IMR-90 (cell line): ENCODE data around the gene CELSR2. TPM values are rescaled to one million over a fixed set of nuclear protein-coding genes. Genes with fewer than 3 reads are reported as not detected.

ENCODE experiments used
- ATAC-seq: fragments of 200-7000 bp; cut with Tn5 transposase; 2 replicates; pipeline ENCODE4 v1.9.1; 2020; ENCODE audit warnings: low read depth, mild to moderate bottlenecking, moderate library complexity
- BruUV-seq: library from RNA; stranded (reverse); fragments of 400-500 nt; replicated peaks from 2 replicates; lab custom pipeline; 2021; lab: Mats Ljungman, UMichigan
- CTCF ChIA-PET: fragments of 300-600 bp; formaldehyde crosslinking; extraction: SDS; loops from one replicate; lab custom pipeline; 2021; ENCODE audit warnings: antibody characterized with exemption; lab: Yijun Ruan, JAX
- POLR2A ChIA-PET: fragments of 300-600 bp; sonication (Branson Sonifier 250); formaldehyde crosslinking; loops from one replicate; lab custom pipeline; 2022; ENCODE audit warnings: antibody characterized with exemption; ENCODE audit not compliant: unreplicated experiment; lab: Charles Lee
- DNase-seq: peaks from one replicate; pipeline ENCODE4 v3.0.0; 2013
- H2AFZ ChIP-seq: replicated peaks from 2 replicates; pipeline ENCODE3; 2013; ENCODE audit warnings: low read length, mild to moderate bottlenecking; ENCODE audit not compliant: poor library complexity
- H2AK5ac ChIP-seq: 2 replicates; pipeline ENCODE4 v1.6.1; 2013; ENCODE audit warnings: low read depth, low read length, inconsistent platforms
- H2AK9ac ChIP-seq: replicated peaks from 2 replicates; pipeline ENCODE3; 2013; ENCODE audit warnings: mild to moderate bottlenecking, low read depth, low read length, moderate library complexity; ENCODE audit not compliant: poor library complexity
- H2BK120ac ChIP-seq: 2 replicates; pipeline ENCODE4 v1.6.1; 2013; ENCODE audit warnings: low read depth, low read length, inconsistent platforms
- H2BK15ac ChIP-seq: 3 replicates; pipeline ENCODE4 v1.6.1; 2013; ENCODE audit warnings: low read depth, low read length, inconsistent platforms
- H2BK20ac ChIP-seq: 2 replicates; pipeline ENCODE4 v1.6.1; 2013; ENCODE audit warnings: low read depth, mild to moderate bottlenecking, inconsistent platforms, low read length, moderate library complexity
- H2BK5ac ChIP-seq: 2 replicates; pipeline ENCODE4 v1.6.1; 2013; ENCODE audit warnings: mild to moderate bottlenecking, low read depth, low read length, inconsistent platforms; ENCODE audit not compliant: poor library complexity, severe bottlenecking
- H3K14ac ChIP-seq: replicated peaks from 2 replicates; pipeline ENCODE4 v1.6.1; 2013; ENCODE audit warnings: low read depth, low read length, inconsistent platforms
- H3K18ac ChIP-seq: 2 replicates; pipeline ENCODE4 v1.6.1; 2013; ENCODE audit warnings: low read depth, low read length, control low read depth
- H3K23ac ChIP-seq: 2 replicates; pipeline ENCODE4 v1.6.1; 2013; ENCODE audit warnings: low read depth, low read length, inconsistent platforms
- H3K27ac ChIP-seq: 2 replicates; pipeline ENCODE4 v1.5.1; 2013; ENCODE audit warnings: mild to moderate bottlenecking, control low read depth, low read length; ENCODE audit not compliant: insufficient read depth
- H3K27me3 ChIP-seq: 2 replicates; pipeline ENCODE4 v1.6.1; 2013; ENCODE audit warnings: low read length; ENCODE audit not compliant: control insufficient read depth, insufficient read depth
- H3K36me3 ChIP-seq: 2 replicates; pipeline ENCODE4 v1.6.1; 2013; ENCODE audit warnings: low read length, mixed read lengths; ENCODE audit not compliant: control insufficient read depth, insufficient read depth
- H3K4ac ChIP-seq: 2 replicates; pipeline ENCODE4 v1.6.1; 2013; ENCODE audit warnings: low read depth, low read length, inconsistent platforms
- H3K4me1 ChIP-seq: 2 replicates; pipeline ENCODE4 v1.6.1; 2013; ENCODE audit warnings: low read length, mixed read lengths; ENCODE audit not compliant: control insufficient read depth, insufficient read depth
- H3K4me2 ChIP-seq: 2 replicates; pipeline ENCODE4 v1.6.1; 2013; ENCODE audit warnings: low read depth, mild to moderate bottlenecking, control low read depth, low read length, moderate library complexity
- H3K4me3 ChIP-seq: 2 replicates; pipeline ENCODE4 v1.5.1; 2013; ENCODE audit warnings: low read depth, mild to moderate bottlenecking, control low read depth, low read length, moderate library complexity; ENCODE audit not compliant: insufficient read depth
- H3K56ac ChIP-seq: 2 replicates; pipeline ENCODE4 v1.6.1; 2013; ENCODE audit warnings: low read length, inconsistent platforms; ENCODE audit not compliant: insufficient read depth; ENCODE audit errors: extremely low read depth
- H3K79me1 ChIP-seq, 2 experiments: 2 replicates each; pipeline ENCODE4 v1.6.1; 2013; ENCODE audit warnings: low read length in 2 of 2, inconsistent platforms in 1 of 2, low read depth in 1 of 2
- H3K9ac ChIP-seq: 2 replicates; pipeline ENCODE4 v1.6.1; 2013; ENCODE audit warnings: low read depth, low read length, control low read depth
- H3K9me1 ChIP-seq: 2 replicates; pipeline ENCODE4 v1.6.1; 2013; ENCODE audit warnings: low read length, inconsistent platforms; ENCODE audit not compliant: insufficient read depth
- H3K9me3 ChIP-seq: 2 replicates; pipeline ENCODE4 v1.6.1; 2013; ENCODE audit warnings: low read length; ENCODE audit not compliant: control insufficient read depth, insufficient read depth
- H4K20me1 ChIP-seq: 2 replicates; pipeline ENCODE4 v1.6.1; 2013; ENCODE audit warnings: low read length, inconsistent platforms; ENCODE audit not compliant: insufficient read depth
- H4K5ac ChIP-seq: 2 replicates; pipeline ENCODE4 v1.6.1; 2013; ENCODE audit warnings: mild to moderate bottlenecking, low read depth, low read length, control low read depth
- H4K8ac ChIP-seq, 2 experiments: 2 replicates each; pipeline ENCODE4 v1.6.1; 2013; ENCODE audit warnings: low read depth in 2 of 2, low read length in 2 of 2, control low read depth in 1 of 2, inconsistent platforms in 1 of 2
- H4K91ac ChIP-seq: 2 replicates; pipeline ENCODE4 v1.6.1; 2013; ENCODE audit warnings: low read depth, low read length, inconsistent platforms; ENCODE audit not compliant: insufficient read depth
- CEBPB ChIP-seq: IDR thresholded peaks from 2 replicates; pipeline ENCODE4 v1.6.1; 2012; ENCODE audit warnings: low read depth, low read length, improper control_type of control experiment
- MAFK ChIP-seq: IDR thresholded peaks from 2 replicates; pipeline ENCODE4 v1.6.1; 2012; ENCODE audit warnings: low read depth, low read length, improper control_type of control experiment
- WGBS, 2 experiments: methylation state at CpG; one replicate each; pipeline versions ENCODE4 v1.1.5 to v1.1.7; 2013; ENCODE audit warnings: missing lambda C conversion rate in 2 of 2; ENCODE audit not compliant: insufficient read length in 1 of 2; ENCODE audit errors: extremely low coverage in 2 of 2; 5-methylcytosine and 5-hydroxymethylcytosine counted together
- dilution Hi-C: fragments of 300-500 bp; cut with HindIII; formaldehyde crosslinking; loops from one replicate; pipeline ENCODE4 v1.14.3; 2018; ENCODE audit warnings: low sequenced_read_pairs; ENCODE audit not compliant: unreplicated experiment
- in situ Hi-C: fragments of 300-500 bp; cut with MboI; formaldehyde crosslinking; loops from 3 replicates; pipeline ENCODE4 v1.14.3; 2019; ENCODE audit warnings: low sequenced_read_pairs, inconsistent platforms, mixed read lengths
- intact Hi-C: fragments of 100-400 bp; cut with micrococcal nuclease; formaldehyde crosslinking; loops from 2 replicates; pipeline ENCODE4 v1.10.0; 2022
- polyA plus RNA-seq, 3 experiments: library from polyadenylated mRNA; depleted of rRNA; stranded (reverse); fragments of >200 nt; gene quantifications; 2 replicates each; pipeline ENCODE4 v1.2.3, GENCODE V29; 2012; ENCODE audit warnings: low replicate concordance in 1 of 3
- total RNA-seq: library from RNA; depleted of rRNA; stranded (reverse); fragments of >200 nt; gene quantifications from 2 replicates; pipeline ENCODE4 v1.2.3, GENCODE V29; 2012

The CELSR2 gene
- total and polyA plus RNA-seq, 2 of the 4 experiments (the other 2 are of a cell fraction): 1.3 to 5.3 TPM

DNA sequence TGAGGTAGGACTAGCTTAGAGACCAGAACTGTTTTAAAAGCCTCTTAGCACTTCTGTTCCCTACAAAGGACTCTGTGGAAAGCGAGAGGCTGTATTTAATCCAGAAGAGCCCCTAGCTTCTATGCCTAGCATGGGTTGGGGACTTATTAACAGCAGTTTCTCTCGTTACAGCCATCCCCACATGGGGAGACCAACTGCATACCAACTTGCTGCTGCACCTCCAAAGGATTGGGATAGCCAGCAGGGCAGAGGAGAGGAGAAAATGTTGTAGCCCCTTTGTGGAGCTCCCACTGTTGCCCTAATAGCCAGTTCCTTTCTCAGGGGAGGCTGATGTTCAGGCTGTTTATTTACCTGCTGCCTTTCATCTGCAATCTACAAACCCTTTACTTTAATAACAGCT is 11.0 kb upstream of the CELSR2 start:
- Histone ChIP-seq H4K8ac (no peak overlapping the region), H2AK9ac (no peak overlapping the region), H4K20me1 (peaks cover 30% of the 10 kb centered on the region), H2BK15ac (no peak overlapping the region), H3K9me3 (no peaks in the 10 kb centered on the region), H3K18ac (no peak overlapping the region), H2AK5ac (no peak overlapping the region), H3K79me1 (peaks cover 0 to 38% of the 10 kb centered on the region in 2 experiments), H3K4ac (no peak overlapping the region), H3K4me3 (no peak overlapping the region), H4K5ac (no peak overlapping the region), H3K56ac (no peak overlapping the region), H2BK120ac (no peak overlapping the region), H3K4me2 (no peak overlapping the region), H2AFZ (no peak overlapping the region), H3K27ac (no peak overlapping the region), H2BK5ac (no peak overlapping the region), H3K27me3 (no peaks in the 10 kb centered on the region), H3K14ac (no peak overlapping the region), H3K9me1 (peaks cover 14% of the 10 kb centered on the region), H3K23ac (no peak overlapping the region), H4K91ac (no peak overlapping the region), H2BK20ac (no peak overlapping the region), H3K4me1 (peaks cover 11% of the 10 kb centered on the region), H3K9ac (no peak overlapping the region), H3K36me3 (peaks cover 41% of the 10 kb centered on the region)
- in situ Hi-C loops (no loop called here), intact Hi-C loops (no loop called here), dilution Hi-C loops (no loop called here)
- BruUV-seq: no TSS peak
- TF ChIP-seq CEBPB (no peak), MAFK (no peak)
- no peak for DNase-seq
- POLR2A ChIA-PET: no interaction called here
- ATAC-seq: no peak
- WGBS, 2 experiments: no CpG with 5 or more reads among the region's 2 CpGs
- CTCF ChIA-PET: interaction anchor here (0.6 to 0.8 kb wide), 2 partner anchors 20 to 138 kb away, joined by 3 read pairs; no protein-coding TSS in a partner anchor
